ENCODE results near the gene TMEM169.

TMEM169 gene

DNA sequence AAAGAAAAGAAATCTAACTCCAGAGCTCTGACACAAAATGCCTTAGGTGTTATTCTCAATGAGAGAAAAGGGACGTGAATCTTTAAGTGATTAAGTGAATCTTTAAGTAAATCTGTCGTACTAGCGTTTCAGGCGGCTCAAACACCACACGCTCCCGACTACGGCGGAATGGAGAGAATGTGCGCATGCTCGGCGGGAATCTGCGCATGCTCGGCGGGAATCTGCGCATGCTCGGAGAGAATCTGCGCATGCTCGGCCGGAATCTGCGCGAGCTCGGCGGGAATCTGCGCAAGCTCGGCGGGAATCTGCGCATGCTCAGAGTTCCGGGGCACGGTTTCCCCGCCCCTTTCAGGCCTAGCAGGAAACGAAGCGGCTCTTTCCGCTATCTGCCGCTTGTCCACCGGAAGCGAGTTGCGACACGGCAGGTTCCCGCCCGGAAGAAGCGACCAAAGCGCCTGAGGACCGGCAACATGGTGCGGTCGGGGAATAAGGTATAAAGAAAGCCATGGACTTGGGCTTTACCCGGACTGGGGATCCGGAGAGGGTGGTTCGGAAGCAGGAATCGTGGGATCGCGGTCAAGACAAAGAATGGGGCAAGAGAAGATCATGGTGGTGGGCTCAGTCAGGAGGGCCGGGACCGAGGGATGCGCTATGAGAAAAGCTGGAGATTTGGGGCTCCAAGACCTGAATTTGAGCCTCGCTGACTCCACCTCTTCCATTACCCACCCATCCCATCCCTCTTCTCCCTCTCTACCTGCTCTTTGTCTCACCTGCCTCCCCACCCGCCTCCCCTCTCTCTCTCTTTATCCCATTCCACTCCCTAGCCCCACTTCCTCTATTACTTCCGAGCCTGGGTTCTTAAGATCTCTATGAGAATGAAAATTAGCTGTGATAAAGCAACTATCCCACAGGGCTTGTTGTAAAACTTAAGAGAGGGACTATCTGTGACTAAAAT, 27.5 kb downstream of the TMEM169 start, which contains the start of gene XRCC5:
Gene XRCC5, plus strand, starts transcription at position 382 of the 955 bp plus-strand sequence. Its CDS starts 89 bp downstream, at position 471.
- peak within 1 kb of the TSS; percentile 96 for H3K4me3 ChIP-seq (ENCODE audit: low read depth, low read length)
- TF ChIP-seq, protein P1, sequence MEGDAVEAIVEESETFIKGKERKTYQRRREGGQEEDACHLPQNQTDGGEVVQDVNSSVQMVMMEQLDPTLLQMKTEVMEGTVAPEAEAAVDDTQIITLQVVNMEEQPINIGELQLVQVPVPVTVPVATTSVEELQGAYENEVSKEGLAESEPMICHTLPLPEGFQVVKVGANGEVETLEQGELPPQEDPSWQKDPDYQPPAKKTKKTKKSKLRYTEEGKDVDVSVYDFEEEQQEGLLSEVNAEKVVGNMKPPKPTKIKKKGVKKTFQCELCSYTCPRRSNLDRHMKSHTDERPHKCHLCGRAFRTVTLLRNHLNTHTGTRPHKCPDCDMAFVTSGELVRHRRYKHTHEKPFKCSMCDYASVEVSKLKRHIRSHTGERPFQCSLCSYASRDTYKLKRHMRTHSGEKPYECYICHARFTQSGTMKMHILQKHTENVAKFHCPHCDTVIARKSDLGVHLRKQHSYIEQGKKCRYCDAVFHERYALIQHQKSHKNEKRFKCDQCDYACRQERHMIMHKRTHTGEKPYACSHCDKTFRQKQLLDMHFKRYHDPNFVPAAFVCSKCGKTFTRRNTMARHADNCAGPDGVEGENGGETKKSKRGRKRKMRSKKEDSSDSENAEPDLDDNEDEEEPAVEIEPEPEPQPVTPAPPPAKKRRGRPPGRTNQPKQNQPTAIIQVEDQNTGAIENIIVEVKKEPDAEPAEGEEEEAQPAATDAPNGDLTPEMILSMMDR (IDR thresholded peaks at IDR 0.05; ENCODE audit: control insufficient read depth, extremely low read depth, insufficient read depth) = no peak
- peak; percentile 85 for DNase-seq (ENCODE audit: low read depth)

DNA sequence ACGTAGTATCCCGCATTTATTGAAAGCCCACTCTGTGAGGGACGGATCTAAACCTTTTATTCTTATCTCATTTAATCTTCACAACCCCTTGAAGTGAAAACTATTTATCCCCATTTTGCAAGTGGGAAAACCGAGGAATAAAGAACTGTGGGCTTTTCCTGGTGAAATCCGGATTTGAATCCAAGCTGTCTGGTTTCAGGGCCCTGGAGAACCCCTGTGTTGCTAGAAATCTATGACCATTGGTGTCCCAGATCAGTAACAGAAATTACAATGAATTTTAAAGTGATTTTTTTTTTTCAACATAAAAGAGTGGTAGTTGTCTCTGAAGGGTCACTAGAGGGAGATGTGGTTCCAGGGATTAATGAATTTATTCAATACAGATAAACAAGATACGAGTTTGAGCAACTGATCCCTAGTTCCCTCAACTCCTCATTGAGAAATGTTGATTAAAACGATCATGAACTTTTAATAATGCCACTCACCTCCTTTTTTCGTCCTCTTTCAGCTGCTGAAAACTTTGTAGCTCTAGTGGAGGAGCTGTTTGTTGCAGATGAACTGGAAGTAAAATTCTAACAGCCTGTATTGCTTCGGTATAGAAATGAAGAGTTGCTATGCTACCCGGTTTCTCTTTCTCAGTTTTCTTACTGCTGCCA, 28.4 kb downstream of the TMEM169 start:
- TF ChIP-seq, protein P1 (IDR thresholded peaks at IDR 0.05; ENCODE audit: control insufficient read depth, extremely low read depth, insufficient read depth) = peak; percentile 43
- no peak for DNase-seq (ENCODE audit: low read depth)
- peak overlapping the region; percentile 96 for H3K4me3 ChIP-seq (ENCODE audit: low read depth, low read length)

DNA sequence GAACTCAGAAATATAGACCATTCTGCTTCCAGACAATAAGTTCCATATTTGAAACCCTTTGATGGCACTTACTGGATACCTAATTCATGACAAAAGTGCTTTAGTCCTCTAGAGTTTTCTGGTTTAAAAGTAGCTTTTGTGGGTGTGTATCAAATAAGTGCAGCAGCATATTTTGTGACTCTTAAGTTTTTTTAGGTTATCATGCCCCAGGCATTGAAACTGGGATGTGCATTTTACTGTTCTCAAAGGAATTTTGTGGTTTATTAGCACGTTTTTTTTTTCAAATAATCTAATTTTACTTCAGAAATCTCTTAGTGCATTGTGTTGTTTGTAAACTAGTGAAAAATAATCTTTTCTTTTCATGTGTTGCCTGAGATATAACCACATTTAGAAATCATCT, 28.9 kb downstream of the TMEM169 start:
- peak overlapping the region; percentile 96 for H3K4me3 ChIP-seq (ENCODE audit: low read depth, low read length)
- TF ChIP-seq, protein P1 (IDR thresholded peaks at IDR 0.05; ENCODE audit: control insufficient read depth, extremely low read depth, insufficient read depth) = no peak
- DNase-seq (ENCODE audit: low read depth) = no peak

DNA sequence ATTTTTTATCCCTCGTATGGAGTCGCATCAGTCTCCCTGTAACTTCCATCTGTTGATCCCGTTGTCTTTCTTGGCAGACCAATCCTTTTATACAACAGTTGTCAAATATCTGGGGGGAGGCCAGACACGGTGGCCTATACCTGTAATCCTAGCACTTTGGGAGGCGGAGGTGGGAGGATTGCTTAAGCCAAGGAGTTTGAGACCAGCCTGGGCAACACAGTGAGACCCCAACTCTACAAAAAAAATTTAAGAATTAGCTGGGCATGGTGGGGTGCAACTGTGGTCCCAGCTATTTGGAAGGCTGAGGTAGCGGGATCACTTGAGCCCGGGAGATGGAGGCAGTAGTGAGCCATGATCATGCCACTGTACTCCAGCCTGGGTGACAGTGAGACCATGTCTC, 29.4 kb downstream of the TMEM169 start:
- DNase-seq (ENCODE audit: low read depth) = no peak
- no peak overlapping the region for H3K4me3 ChIP-seq (ENCODE audit: low read depth, low read length)
- TF ChIP-seq, protein P1 (IDR thresholded peaks at IDR 0.05; ENCODE audit: control insufficient read depth, extremely low read depth, insufficient read depth) = no peak

DNA sequence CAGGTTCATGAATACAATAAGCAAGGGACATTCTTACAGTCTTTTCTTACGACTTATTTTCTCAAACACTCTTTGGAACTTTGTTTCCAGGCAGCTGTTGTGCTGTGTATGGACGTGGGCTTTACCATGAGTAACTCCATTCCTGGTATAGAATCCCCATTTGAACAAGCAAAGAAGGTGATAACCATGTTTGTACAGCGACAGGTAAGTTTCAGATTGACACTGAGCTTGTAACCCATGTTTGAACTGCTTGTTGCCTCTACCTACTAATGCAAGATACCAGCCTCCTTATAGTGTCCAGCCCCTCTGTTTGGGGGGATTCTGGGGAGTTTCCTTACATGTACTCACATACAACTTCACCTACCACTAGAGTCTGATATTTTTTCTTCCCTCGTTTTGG, 31.2 kb downstream of the TMEM169 start:
- no peak overlapping the region for H3K4me3 ChIP-seq (ENCODE audit: low read depth, low read length)
- DNase-seq (ENCODE audit: low read depth) = no peak
- TF ChIP-seq, protein P1 (IDR thresholded peaks at IDR 0.05; ENCODE audit: control insufficient read depth, extremely low read depth, insufficient read depth) = no peak

DNA sequence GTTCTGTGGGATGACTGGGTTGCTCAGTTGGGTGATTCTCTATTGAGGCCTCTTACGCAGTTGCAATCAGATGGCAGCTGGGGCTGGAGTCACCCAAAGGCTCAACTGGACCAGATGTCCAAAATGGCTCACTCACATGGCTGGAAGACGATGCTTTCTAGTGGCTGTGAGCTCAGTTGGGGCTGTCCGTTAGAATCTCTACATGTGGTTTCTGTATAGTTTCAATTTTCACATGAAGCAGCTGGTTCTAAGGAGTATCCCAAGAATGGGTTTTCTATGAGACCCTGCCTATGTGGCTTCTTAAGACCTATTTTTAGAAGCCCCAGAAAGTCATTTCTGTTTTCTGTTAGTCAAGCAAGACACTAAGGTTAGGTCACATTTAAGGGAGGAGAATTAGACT, 31.9 kb downstream of the TMEM169 start:
- H3K4me3 ChIP-seq (ENCODE audit: low read depth, low read length) = no peak overlapping the region
- TF ChIP-seq, protein P1 (IDR thresholded peaks at IDR 0.05; ENCODE audit: control insufficient read depth, extremely low read depth, insufficient read depth) = no peak
- DNase-seq (ENCODE audit: low read depth) = no peak
